Mesenchymal stem cell (in vitro differentiated cells and primary cell): Measurements from ENCODE around the gene PRICKLE2.

Experiments used
- DNase-seq: peaks from one replicate; pipeline ENCODE4 v3.0.0-alpha.2; 2013
- H2AFZ ChIP-seq: one replicate; pipeline ENCODE4 v1.6.1; 2013; ENCODE audit warnings: low read depth, mild to moderate bottlenecking, control low read depth, inconsistent platforms, low read length, moderate library complexity
- H2AK5ac ChIP-seq: 2 replicates; pipeline ENCODE4 v1.6.1; 2013; ENCODE audit warnings: low read length, moderate library complexity, mild to moderate bottlenecking, inconsistent platforms; ENCODE audit not compliant: severe bottlenecking
- H2BK120ac ChIP-seq: one replicate; pipeline ENCODE4 v1.6.1; 2013; ENCODE audit warnings: low read depth, mild to moderate bottlenecking, inconsistent platforms, low read length, moderate library complexity
- H2BK12ac ChIP-seq, 2 experiments: one replicate each; pipeline ENCODE4 v1.6.1; 2013; ENCODE audit warnings: inconsistent platforms in 2 of 2, low read length in 2 of 2, mild to moderate bottlenecking in 2 of 2, moderate library complexity in 2 of 2, control low read depth in 1 of 2
- H2BK15ac ChIP-seq: one replicate; pipeline ENCODE4 v1.6.1; 2013; ENCODE audit warnings: mild to moderate bottlenecking, low read depth, inconsistent platforms; ENCODE audit not compliant: poor library complexity, severe bottlenecking
- H2BK5ac ChIP-seq: 2 replicates; pipeline ENCODE4 v1.6.1; 2013; ENCODE audit warnings: low read depth, mild to moderate bottlenecking, low read length, control low read depth, inconsistent platforms; ENCODE audit not compliant: poor library complexity, severe bottlenecking
- H3K14ac ChIP-seq, 2 experiments: one replicate each; pipeline ENCODE4 v1.6.1; 2013; ENCODE audit warnings: inconsistent platforms in 2 of 2, low read length in 2 of 2, control low read depth in 1 of 2, mild to moderate bottlenecking in 1 of 2, moderate library complexity in 1 of 2
- H3K18ac ChIP-seq, 2 experiments: one replicate each; pipeline ENCODE4 v1.6.1; 2013; ENCODE audit warnings: inconsistent platforms in 2 of 2, low read length in 2 of 2, control low read depth in 1 of 2, low read depth in 1 of 2, mild to moderate bottlenecking in 1 of 2
- H3K23ac ChIP-seq, 2 experiments: one replicate each; pipeline ENCODE4 v1.6.1; 2013; ENCODE audit warnings: inconsistent platforms in 2 of 2, low read length in 2 of 2, mild to moderate bottlenecking in 2 of 2, moderate library complexity in 2 of 2, control low read depth in 1 of 2
- H3K27ac ChIP-seq: 2 replicates; pipeline ENCODE4 v1.5.1; 2013; ENCODE audit warnings: mild to moderate bottlenecking, moderate library complexity, low read length, control low read depth, inconsistent platforms; ENCODE audit not compliant: poor library complexity, severe bottlenecking
- H3K27me3 ChIP-seq, 2 experiments: 2 replicates each; pipeline versions ENCODE4 v1.6.1 to v1.7.0; 2013; ENCODE audit warnings: low read length in 2 of 2, mild to moderate bottlenecking in 2 of 2, moderate library complexity in 2 of 2, control low read depth in 1 of 2, inconsistent platforms in 1 of 2; ENCODE audit not compliant: control insufficient read depth in 1 of 2, insufficient read depth in 1 of 2
- H3K36me3 ChIP-seq, 2 experiments: 2 replicates each; pipeline versions ENCODE4 v1.6.1 to v1.7.0; 2013; ENCODE audit warnings: low read length in 2 of 2, control low read depth in 1 of 2, inconsistent platforms in 1 of 2, low read depth in 1 of 2, mild to moderate bottlenecking in 1 of 2; ENCODE audit not compliant: insufficient read depth in 2 of 2, control insufficient read depth in 1 of 2
- H3K4ac ChIP-seq, 2 experiments: one replicate each; pipeline ENCODE4 v1.6.1; 2013; ENCODE audit warnings: inconsistent platforms in 2 of 2, low read length in 2 of 2, mild to moderate bottlenecking in 2 of 2, moderate library complexity in 2 of 2, control low read depth in 1 of 2, low read depth in 1 of 2
- H3K4me1 ChIP-seq: 2 replicates; pipeline ENCODE4 v1.6.1; 2013; ENCODE audit warnings: low read depth, low read length, control low read depth; ENCODE audit not compliant: control insufficient read depth, insufficient read depth
- H3K4me2 ChIP-seq: 2 replicates; pipeline ENCODE4 v1.6.1; 2013; ENCODE audit warnings: low read length, mild to moderate bottlenecking, inconsistent platforms; ENCODE audit not compliant: poor library complexity, severe bottlenecking
- H3K4me3 ChIP-seq, 2 experiments: 2 replicates each; pipeline versions ENCODE4 v1.5.1 to v1.7.0; 2013; ENCODE audit warnings: low read length in 2 of 2, mild to moderate bottlenecking in 2 of 2, control low read depth in 1 of 2, low read depth in 1 of 2; ENCODE audit not compliant: insufficient read depth in 1 of 2
- H3K79me1 ChIP-seq: replicated peaks from 2 replicates; pipeline ENCODE4 v1.6.1; 2013; ENCODE audit warnings: mild to moderate bottlenecking, control low read depth, low read length, inconsistent platforms; ENCODE audit not compliant: poor library complexity, severe bottlenecking
- H3K9ac ChIP-seq: 2 replicates; pipeline ENCODE4 v1.7.0; 2013; ENCODE audit warnings: mild to moderate bottlenecking, low read length, moderate library complexity
- H3K9me3 ChIP-seq: 2 replicates; pipeline ENCODE4 v1.7.0; 2013; ENCODE audit warnings: mild to moderate bottlenecking, low read length; ENCODE audit not compliant: control insufficient read depth
- H4K8ac ChIP-seq: one replicate; pipeline ENCODE4 v1.6.1; 2013; ENCODE audit warnings: inconsistent platforms, mild to moderate bottlenecking, low read length, moderate library complexity
- H4K91ac ChIP-seq: one replicate; pipeline ENCODE4 v1.6.1; 2013; ENCODE audit warnings: mild to moderate bottlenecking, low read length, inconsistent platforms
- WGBS: methylation state at CpG from one replicate; pipeline ENCODE4 v1.1.7; 2013; ENCODE audit warnings: mixed read lengths; 5-methylcytosine and 5-hydroxymethylcytosine counted together

Gene PRICKLE2

DNA sequence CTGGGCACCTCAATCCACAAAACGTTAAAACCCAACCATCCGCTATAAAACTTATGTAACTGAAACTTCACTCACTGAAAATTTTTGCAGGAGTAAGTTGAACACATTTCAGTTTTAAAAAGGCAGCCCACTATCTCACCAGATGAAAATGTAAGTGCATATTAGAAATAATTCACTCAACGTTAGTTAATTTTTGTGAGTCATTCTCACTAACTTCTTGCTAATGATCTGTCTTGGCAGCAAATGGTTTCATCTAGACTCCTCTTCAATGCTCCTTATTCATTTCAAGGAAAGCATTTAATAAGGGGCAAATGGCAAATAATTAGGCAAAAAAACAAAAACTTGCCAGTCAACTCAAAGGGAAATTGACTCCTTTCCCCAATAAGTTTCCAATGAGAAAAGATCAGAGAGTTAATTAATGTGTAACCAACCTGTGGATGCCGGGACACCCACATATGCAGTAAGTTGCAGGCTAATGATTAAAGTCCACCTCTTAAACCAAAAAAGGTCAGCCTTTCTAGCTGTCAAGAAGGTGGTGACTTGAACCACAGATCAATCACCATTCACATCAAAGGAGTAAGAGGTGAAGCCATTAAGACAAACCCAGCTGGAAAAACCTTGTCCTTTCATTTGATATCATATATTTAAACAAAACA lies 22.9 kb upstream of the PRICKLE2 start:
- Histone ChIP-seq H3K4me2 (peak overlapping the region; percentile 3), H3K79me1 (peaks cover 5% of the 10 kb centered on the region), H4K91ac (no peak overlapping the region), H3K4me1 (peaks cover 7% of the 10 kb centered on the region), H3K18ac (no peak overlapping the region), H3K36me3 (peaks cover 5 to 22% of the 10 kb centered on the region in 2 experiments), H3K9me3 (no peaks in the 10 kb centered on the region), H3K4ac (no peak overlapping the region), H2AK5ac (no peak overlapping the region), H2BK15ac (no peak overlapping the region), H2BK12ac (no peak overlapping the region), H2BK120ac (no peak overlapping the region), H3K23ac (no peak overlapping the region), H4K8ac (no peak overlapping the region), H3K4me3 (no peak overlapping the region), H2AFZ (no peak overlapping the region), H3K14ac (no peak overlapping the region), H3K27me3 (no peaks in the 10 kb centered on the region), H2BK5ac (no peak overlapping the region), H3K27ac (peak overlapping the region; percentile 78), H3K9ac (no peak overlapping the region)
- DNase-seq = no peak
- 81% methylated on average over 3 of the region's 4 CpGs for WGBS

- Histone ChIP-seq H2BK120ac (no peak overlapping the region), H4K91ac (no peak overlapping the region), H2BK15ac (no peak overlapping the region), H3K4me2 (no peak overlapping the region), H2AFZ (no peak overlapping the region), H2AK5ac (peak overlapping the region; percentile 65), H3K79me1 (peaks cover 1% of the 10 kb centered on the region), H3K23ac (no peak overlapping the region), H3K14ac (no peak overlapping the region), H3K4ac (no peak overlapping the region), H3K27ac (no peak overlapping the region), H4K8ac (no peak overlapping the region), H2BK12ac (no peak overlapping the region), H3K4me1 (peaks cover 13% of the 10 kb centered on the region), H3K36me3 (peaks cover 3 to 12% of the 10 kb centered on the region in 2 experiments), H3K18ac (no peak overlapping the region), H3K9me3 (no peaks in the 10 kb centered on the region), H2BK5ac (no peak overlapping the region), H3K4me3 (no peak overlapping the region), H3K9ac (no peak overlapping the region), H3K27me3 (no peaks in the 10 kb centered on the region)
- 79% methylated on average over 6 of the region's 9 CpGs for WGBS
- DNase-seq = no peak
Measured at GRCh38 chr3:64244011-64244942, 19.0 kb upstream of the PRICKLE2 start.

GRCh38 chr3:64242435-64242834 lies 17.2 kb upstream of the PRICKLE2 start:
- Histone ChIP-seq H3K4me3 (no peak overlapping the region), H4K8ac (no peak overlapping the region), H3K9me3 (peaks cover 4% of the 10 kb centered on the region), H2BK12ac (no peak overlapping the region), H2AFZ (no peak overlapping the region), H3K14ac (no peak overlapping the region), H3K18ac (no peak overlapping the region), H2BK120ac (no peak overlapping the region), H3K23ac (no peak overlapping the region), H3K27ac (peak overlapping the region; percentile 99), H3K27me3 (no peaks in the 10 kb centered on the region), H2BK15ac (no peak overlapping the region), H3K79me1 (peaks cover 1% of the 10 kb centered on the region), H3K4me1 (peaks cover 22% of the 10 kb centered on the region), H3K4me2 (no peak overlapping the region), H2BK5ac (no peak overlapping the region), H3K9ac (no peak overlapping the region), H3K36me3 (peaks cover 4 to 18% of the 10 kb centered on the region in 2 experiments), H3K4ac (no peak overlapping the region), H4K91ac (no peak overlapping the region), H2AK5ac (peak overlapping the region; percentile 1)
- 87% methylated on average over 2 of the region's 2 CpGs for WGBS
- no peak for DNase-seq

GRCh38 chr3:64240959-64241358 lies 15.7 kb upstream of the PRICKLE2 start:
- Histone ChIP-seq H3K9ac (no peak overlapping the region), H3K4me1 (peaks cover 20% of the 10 kb centered on the region), H3K18ac (no peak overlapping the region), H3K27ac (peak overlapping the region; percentile 99), H2AK5ac (peak overlapping the region; percentile 100), H3K27me3 (no peaks in the 10 kb centered on the region), H3K4me3 (no peak overlapping the region), H2BK12ac (no peak overlapping the region), H3K36me3 (peaks cover 12 to 33% of the 10 kb centered on the region in 2 experiments), H3K4ac (no peak overlapping the region), H3K23ac (no peak overlapping the region), H4K91ac (no peak overlapping the region), H2BK5ac (peak overlapping the region; percentile 98), H3K79me1 (peaks cover 1% of the 10 kb centered on the region), H3K14ac (no peak overlapping the region), H2BK120ac (no peak overlapping the region), H3K4me2 (no peak overlapping the region), H2BK15ac (no peak overlapping the region), H2AFZ (no peak overlapping the region), H4K8ac (peak overlapping the region; percentile 38), H3K9me3 (peaks cover 8% of the 10 kb centered on the region)
- WGBS = 79% methylated on average over 2 of the region's 2 CpGs
- no peak for DNase-seq
